Measurements from ENCODE around the gene RNF25. TPM values are rescaled to one million over a fixed set of nuclear protein-coding genes. Genes with fewer than 3 reads are reported as not detected.

Gene RNF25
- total and polyA plus RNA-seq, 8 donors: 3.6 to 26.8 (median 7.0) TPM; not detected in 1

Other genes with a start within 250 kb of the RNF25 start
- 10 to 100 TPM in 3 of 5 donors, 1 to 10 TPM in 2; 2.3 to 81.4 (median 10.9) TPM for gene USP37, start 103.7 kb downstream of the RNF25 start, total RNA-seq
- gene USP37, start 103.7 kb downstream of the RNF25 start, polyA plus RNA-seq: 1 to 10 TPM; 1.6 to 2.0 (median 1.8) TPM
- 10 to 100 TPM in 4 of 5 donors, 1 to 10 TPM in 1; 5.5 to 64.8 (median 47.8) TPM for gene CNOT9, start 103.2 kb downstream of the RNF25 start, total RNA-seq
- 10 to 100 TPM; 13.0 to 14.7 (median 14.1) TPM for gene CNOT9, start 103.2 kb downstream of the RNF25 start, polyA plus RNA-seq
- 10 to 100 TPM in 2 of 5 donors, 1 to 10 TPM in 3; 2.5 to 33.6 (median 6.4) TPM for gene PLCD4, start 64.1 kb downstream of the RNF25 start, total RNA-seq
- gene PLCD4, start 64.1 kb downstream of the RNF25 start, polyA plus RNA-seq: 1 to 10 TPM in 1 of 3 donors, under 1 TPM in 1, not detected in 1; 0.19 to 6.8 TPM
- 10 to 100 TPM in 4 of 5 donors, 1 to 10 TPM in 1; 8.3 to 49.1 (median 21.3) TPM for gene ZNF142, start 12.4 kb downstream of the RNF25 start, total RNA-seq
- 1 to 10 TPM; 3.6 to 5.5 (median 4.1) TPM for gene ZNF142, start 12.4 kb downstream of the RNF25 start, polyA plus RNA-seq
- gene BCS1L, start 12.3 kb downstream of the RNF25 start, total RNA-seq: 10 to 100 TPM in 4 of 5 donors, 1 to 10 TPM in 1; 2.3 to 77.3 (median 18.9) TPM
- 10 to 100 TPM; 14.8 to 54.0 (median 20.1) TPM for gene BCS1L, start 12.3 kb downstream of the RNF25 start, polyA plus RNA-seq
- 100 to 1,000 TPM in 1 of 5 donors, 10 to 100 TPM in 4; 25.2 to 253 (median 33.3) TPM for gene STK36, start 84 bp upstream of the RNF25 start, total RNA-seq
- 10 to 100 TPM in 1 of 3 donors, 1 to 10 TPM in 2; 3.8 to 23.3 (median 8.5) TPM for gene STK36, start 84 bp upstream of the RNF25 start, polyA plus RNA-seq
- 100 to 1,000 TPM in 2 of 5 donors, 10 to 100 TPM in 2, 1 to 10 TPM in 1; 8.8 to 139 (median 32.9) TPM for gene TTLL4, start 38.8 kb upstream of the RNF25 start, total RNA-seq
- 10 to 100 TPM in 2 of 3 donors, 1 to 10 TPM in 1; 9.2 to 11.6 (median 10.1) TPM for gene TTLL4, start 38.8 kb upstream of the RNF25 start, polyA plus RNA-seq
- 100 to 1,000 TPM in 1 of 5 donors, 10 to 100 TPM in 4; 11.6 to 546 (median 15.8) TPM for gene CYP27A1, start 110.1 kb upstream of the RNF25 start, total RNA-seq
- gene CYP27A1, start 110.1 kb upstream of the RNF25 start, polyA plus RNA-seq: 10 to 100 TPM in 2 of 3 donors, 1 to 10 TPM in 1; 4.4 to 10.7 (median 10.4) TPM
- gene PRKAG3, start 159.8 kb upstream of the RNF25 start, total RNA-seq: not detected
- gene PRKAG3, start 159.8 kb upstream of the RNF25 start, polyA plus RNA-seq: not detected
- gene WNT6, start 187.8 kb upstream of the RNF25 start, total RNA-seq: 1 to 10 TPM in 2 of 5 donors, not detected in 3; 1.8 to 3.3 TPM
- 1 to 10 TPM in 1 of 3 donors, under 1 TPM in 2; 0.25 to 2.9 (median 0.76) TPM for gene WNT6, start 187.8 kb upstream of the RNF25 start, polyA plus RNA-seq
- 1 to 10 TPM in 1 of 5 donors, not detected in 4; 4.3 TPM for gene WNT10A, start 208.8 kb upstream of the RNF25 start, total RNA-seq
- gene WNT10A, start 208.8 kb upstream of the RNF25 start, polyA plus RNA-seq: 1 to 10 TPM in 1 of 3 donors, not detected in 2; 6.7 TPM

All from stomach (tissue), 8 donors.